SK-N-SH (cell line): ENCODE results near the gene LDB1. TPM values are rescaled to one million over a fixed set of nuclear protein-coding genes. Genes with fewer than 3 reads are reported as not detected.

Experiments
- CTCF ChIA-PET: fragments of 300-600, 350-600 bp; formaldehyde crosslinking; extraction: SDS; loops from one replicate; lab custom pipeline; 2021; lab: Yijun Ruan, JAX
- POLR2A ChIA-PET: fragments of 350-600 bp; sonication (Branson Sonifier 250); formaldehyde crosslinking; extraction: SDS; loops from one replicate; lab custom pipeline; 2020; ENCODE audit warnings: antibody characterized with exemption, inconsistent platforms; lab: Yijun Ruan, JAX
- DNase-seq: peaks from one replicate; pipeline ENCODE4 v3.0.0; 2012
- H2AFZ ChIP-seq: fragments of 200-600 bp; sonication (generic); 2 replicates; pipeline ENCODE4 v1.8.1; 2016; ENCODE audit warnings: antibody characterized with exemption, mild to moderate bottlenecking, low read depth
- H3F3A ChIP-seq: fragments of 200-600 bp; sonication (generic); replicated peaks from 2 replicates; pipeline ENCODE3; 2016; ENCODE audit warnings: antibody characterized with exemption, mild to moderate bottlenecking; ENCODE audit not compliant: insufficient read depth
- H3K27ac ChIP-seq, 2 experiments: fragments of 200-500 bp in 1 of 2; fragments of 200-600 bp in 1 of 2; sonication (Bioruptor generic) in 1 of 2; sonication (generic), shearing (Covaris generic) in 1 of 2; 2 replicates each; pipeline versions ENCODE4 v1.5.1 to v1.6.1; 2014 to 2016; ENCODE audit warnings: low read depth in 2 of 2, inconsistent platforms in 1 of 2, low read length in 1 of 2, mild to moderate bottlenecking in 1 of 2, mixed read lengths in 1 of 2
- H3K27me3 ChIP-seq: fragments of 200-600 bp; sonication (generic), shearing (Covaris generic); 2 replicates; pipeline ENCODE4 v1.6.1; 2016; ENCODE audit warnings: mixed run types; ENCODE audit not compliant: insufficient read depth
- H3K36me3 ChIP-seq, 2 experiments: fragments of 200-500 bp in 1 of 2; fragments of 200-600 bp in 1 of 2; sonication (Bioruptor generic) in 1 of 2; sonication (generic) in 1 of 2; replicated peaks in 1 of 2; 2 replicates each; pipeline versions ENCODE3 to v1.5.1; 2014 to 2016; ENCODE audit warnings: low read length in 1 of 2, mild to moderate bottlenecking in 1 of 2; ENCODE audit not compliant: insufficient read depth in 2 of 2, control insufficient read depth in 1 of 2
- H3K4me1 ChIP-seq, 2 experiments: fragments of 200-500 bp in 1 of 2; fragments of 200-600 bp in 1 of 2; sonication (Bioruptor generic) in 1 of 2; sonication (generic), shearing (Covaris generic) in 1 of 2; 2 replicates each; pipeline versions ENCODE4 v1.5.1 to v1.6.1; 2014 to 2016; ENCODE audit warnings: low read depth in 1 of 2, low read length in 1 of 2, mixed run types in 1 of 2; ENCODE audit not compliant: insufficient read depth in 2 of 2, control insufficient read depth in 1 of 2
- H3K4me2 ChIP-seq: fragments of 200-600 bp; sonication (generic), shearing (Covaris generic); 2 replicates; pipeline ENCODE4 v1.6.1; 2017; ENCODE audit warnings: mixed run types
- H3K4me3 ChIP-seq, 2 experiments: fragments of 200-500 bp in 1 of 2; fragments of 200-600 bp in 1 of 2; sonication (Bioruptor generic) in 1 of 2; sonication (generic), shearing (Covaris generic) in 1 of 2; 2 replicates each; pipeline versions ENCODE4 v1.5.1 to v1.8.1; 2014 to 2016; ENCODE audit warnings: low read depth in 2 of 2, inconsistent platforms in 1 of 2, low read length in 1 of 2, mild to moderate bottlenecking in 1 of 2, mixed read lengths in 1 of 2, moderate library complexity in 1 of 2
- H3K79me2 ChIP-seq: fragments of 200-600 bp; sonication (generic); 2 replicates; pipeline ENCODE4 v1.8.1; 2017; ENCODE audit warnings: mild to moderate bottlenecking; ENCODE audit not compliant: insufficient read depth
- H3K9ac ChIP-seq: fragments of 200-600 bp; sonication (generic); 2 replicates; pipeline ENCODE4 v1.6.1; 2017; ENCODE audit warnings: mixed run types
- H3K9me2 ChIP-seq: fragments of 200-600 bp; sonication (generic); 2 replicates; pipeline ENCODE4 v1.6.1; 2017; ENCODE audit warnings: mixed run types
- H3K9me3 ChIP-seq: fragments of 200-600 bp; sonication (generic); 2 replicates; pipeline ENCODE4 v1.6.1; 2017; ENCODE audit warnings: mixed run types, mild to moderate bottlenecking, moderate library complexity
- H4K20me1 ChIP-seq: fragments of 200-600 bp; sonication (generic); 2 replicates; pipeline ENCODE4 v1.6.1; 2017; ENCODE audit warnings: mild to moderate bottlenecking, mixed run types; ENCODE audit not compliant: insufficient read depth
- FOXJ3 ChIP-seq: sonication (generic); formaldehyde crosslinking; IDR thresholded peaks from 2 replicates; pipeline ENCODE4 v1.5.1; 2020; ENCODE audit warnings: mild to moderate bottlenecking, missing genetic modification reagents
- PBX3 ChIP-seq: IDR thresholded peaks from 2 replicates; pipeline ENCODE4; 2012
- POLR2AphosphoS5 ChIP-seq: IDR thresholded peaks from 2 replicates; pipeline ENCODE4 v1.6.1; 2012; ENCODE audit warnings: low read depth, low read length
- RCOR1 ChIP-seq: fragments of 150-350 bp; IDR thresholded peaks from 2 replicates; pipeline ENCODE4 v1.6.1; 2017; ENCODE audit warnings: antibody characterized with exemption, low read length
- SIN3A ChIP-seq: IDR thresholded peaks from 2 replicates; pipeline ENCODE4 v1.6.1; 2012; ENCODE audit warnings: low read depth, mild to moderate bottlenecking, low read length, moderate library complexity, borderline replicate concordance
- TAF1 ChIP-seq: IDR thresholded peaks from 2 replicates; pipeline ENCODE4 v1.6.1; 2012; ENCODE audit warnings: low read depth, mild to moderate bottlenecking, low read length, moderate library complexity, borderline replicate concordance
- ZBTB33 ChIP-seq: IDR thresholded peaks from 2 replicates; pipeline ENCODE4 v1.4.0; 2012; ENCODE audit warnings: low read depth, borderline replicate concordance
- WGBS: methylation state at CpG from one replicate; pipeline ENCODE4 v1.1.6; 2017; ENCODE audit warnings: low lambda C conversion rate; 5-methylcytosine and 5-hydroxymethylcytosine counted together
- polyA plus RNA-seq, 3 experiments: library from polyadenylated mRNA; depleted of rRNA; stranded (reverse); fragments of >200 nt; gene quantifications; 2 replicates each; pipeline ENCODE4 v1.2.3, GENCODE V29; 2012

Gene LDB1
- polyA plus RNA-seq, 1 of the 3 experiments (the other 2 are of a cell fraction): 85.9 TPM

GRCh38 chr10:102114861-102115618 lies 5.1 kb downstream of the LDB1 start:
- DNase-seq: peak; percentile 88
- peak overlapping the region; percentile 58; the same call in 1 of the 2 replicates for H3K9ac ChIP-seq

More at GRCh38 chr10:102114861-102115618, 5.1 kb downstream of the LDB1 start:
- 3% methylated on average over 20 of the region's 23 CpGs for WGBS
- Histone ChIP-seq H3K4me2 (peak overlapping the region; percentile 94), H2AFZ (no peak overlapping the region), H3K4me3 (peak overlapping the region; percentile 67 to 72), H3K27ac (peak overlapping the region; percentile 86 to 95), H3K36me3 (peaks cover 16 to 22% of the 10 kb centered on the region in 2 experiments), H3K79me2 (peaks cover 86% of the 10 kb centered on the region), H3K9me3 (no peaks in the 10 kb centered on the region), H3F3A (peaks cover 17% of the 10 kb centered on the region), H3K27me3 (no peaks in the 10 kb centered on the region), H4K20me1 (peaks cover 42% of the 10 kb centered on the region), H3K4me1 (peaks cover 41 to 53% of the 10 kb centered on the region in 2 experiments), H3K9me2 (no peaks in the 10 kb centered on the region)
- POLR2A ChIA-PET: interaction anchor here (1.0 kb wide), 1 partner anchor 63 kb away, joined by 3 read pairs; no protein-coding TSS in a partner anchor
- 0 out of 2 replicates have a peak, but pooled peaks have one; percentile 23 for TF ChIP-seq FOXJ3 (CRISPR knock-in tag)
- TF ChIP-seq ZBTB33: no peak
- peak; percentile 93 for TF ChIP-seq POLR2AphosphoS5
- TF ChIP-seq PBX3: 0 out of 2 replicates have a peak, but pooled peaks have one; percentile 7
- TF ChIP-seq TAF1: peak; percentile 91
- TF ChIP-seq SIN3A: 0 out of 2 replicates have a peak, but pooled peaks have one; percentile 67
- TF ChIP-seq RCOR1: no peak
- CTCF ChIA-PET: no interaction called here
